Stimulated activated CD8-positive, alpha-beta memory T cell treated with anti-CD3 and anti-CD28 coated beads, Interleukin-15, amount 100 ng/mL, for 4 hours (primary cell): ENCODE data around the gene CCDC88A.
"Not testable (repeated sequence)": the region's sequence is repeated elsewhere in the genome, so short reads cannot be mapped to it uniquely, and the experiment has no call there.

Experiments used
- DNase-seq, 2 donors: peaks; one replicate each; pipeline ENCODE4 v3.0.0-alpha.2; 2020; ENCODE audit warnings: low read depth in 2 of 2

Gene CCDC88A

GRCh38 chr2:55302241-55302640 lies 117.4 kb downstream of the CCDC88A start:
- DNase-seq, result no peak

DNA sequence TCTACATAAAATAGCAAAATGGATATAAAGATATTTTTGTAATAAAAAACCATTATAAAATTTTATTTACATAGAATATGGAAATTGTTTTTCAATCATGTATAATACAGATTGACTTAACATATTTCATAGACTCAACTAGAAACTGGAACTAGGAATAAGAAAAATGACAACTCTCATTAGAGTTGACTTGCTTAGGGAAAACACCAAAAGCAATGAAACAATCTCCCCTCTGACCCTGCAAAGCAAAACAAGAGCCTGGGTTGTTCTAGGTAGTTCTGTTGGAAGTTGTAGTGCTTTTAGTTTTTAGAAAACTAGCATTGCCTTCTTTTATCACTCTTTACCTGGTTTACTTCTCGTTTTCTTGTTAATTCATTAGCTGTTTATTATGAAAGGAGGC lies 118.4 kb downstream of the CCDC88A start:
- DNase-seq, result no peak

DNA sequence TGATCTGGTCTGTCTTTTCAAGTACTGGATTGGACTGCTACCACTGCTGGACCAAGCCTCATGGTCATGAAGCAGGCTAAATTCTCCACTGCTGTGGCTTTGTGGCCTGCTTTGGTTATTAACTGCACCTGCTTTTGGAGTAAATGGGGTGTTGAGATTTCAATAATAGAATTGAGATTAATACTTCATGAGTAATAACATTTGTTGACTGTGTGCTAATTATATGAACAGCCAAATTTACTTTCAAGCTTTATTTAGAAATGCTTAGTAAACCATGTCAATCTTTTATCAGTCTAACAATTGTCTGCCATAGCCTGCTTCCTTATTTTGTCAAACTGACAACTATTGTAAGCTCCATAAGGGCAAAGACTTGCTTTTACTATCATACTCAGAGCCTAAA lies 123.3 kb downstream of the CCDC88A start:
- no peak for DNase-seq

DNA sequence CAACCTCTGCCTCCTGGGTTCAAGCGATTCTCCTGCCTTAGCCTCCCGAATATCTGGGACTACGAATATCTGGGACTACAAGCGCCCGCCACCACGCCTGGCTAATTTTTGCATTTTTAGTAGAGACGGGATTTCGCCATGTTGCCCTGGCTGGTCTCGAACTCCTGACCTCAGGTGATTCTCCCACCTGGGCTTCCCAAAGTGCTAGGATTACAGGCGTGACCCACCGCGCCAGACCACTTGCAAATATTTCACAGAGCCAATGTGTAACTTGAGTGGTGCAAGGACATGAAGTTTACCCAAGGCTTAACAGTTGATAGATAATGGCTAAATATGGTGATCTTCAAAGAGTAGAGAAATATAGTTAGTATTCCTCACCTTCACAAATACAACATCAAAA lies 136.6 kb downstream of the CCDC88A start:
- DNase-seq, result no peak

GRCh38 chr2:55282110-55282917 lies 137.3 kb downstream of the CCDC88A start:
- peak; percentile 68 to 70 for DNase-seq

GRCh38 chr2:55280851-55281546 lies 138.7 kb downstream of the CCDC88A start:
- not testable (repeated sequence) for DNase-seq

DNA sequence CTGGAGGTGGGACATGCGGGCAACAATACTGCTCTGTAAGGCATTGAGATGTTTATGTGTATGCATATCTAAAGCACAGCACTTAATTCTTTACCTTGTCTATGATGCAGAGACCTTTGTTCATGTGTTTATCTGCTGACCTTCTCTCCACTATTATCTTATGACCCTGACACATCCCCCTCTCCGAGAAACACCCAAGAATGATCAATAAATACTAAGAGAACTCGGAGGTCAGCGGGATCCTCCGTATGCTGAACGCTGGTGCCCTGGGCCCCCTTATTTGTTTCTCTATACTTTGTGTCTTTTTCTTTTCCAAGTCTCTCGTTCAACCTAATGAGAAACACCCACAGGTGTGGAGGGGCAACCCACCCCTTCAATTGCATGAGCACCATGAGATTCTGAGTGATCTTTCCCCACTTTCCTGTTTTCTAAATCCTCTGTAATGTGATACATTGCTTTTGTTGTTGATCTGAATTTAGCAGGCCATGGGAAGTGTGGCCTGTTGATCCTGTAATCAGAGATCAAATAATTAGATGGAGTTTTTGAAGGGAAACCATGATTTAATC lies 139.7 kb downstream of the CCDC88A start:
- not testable (repeated sequence) for DNase-seq

DNA sequence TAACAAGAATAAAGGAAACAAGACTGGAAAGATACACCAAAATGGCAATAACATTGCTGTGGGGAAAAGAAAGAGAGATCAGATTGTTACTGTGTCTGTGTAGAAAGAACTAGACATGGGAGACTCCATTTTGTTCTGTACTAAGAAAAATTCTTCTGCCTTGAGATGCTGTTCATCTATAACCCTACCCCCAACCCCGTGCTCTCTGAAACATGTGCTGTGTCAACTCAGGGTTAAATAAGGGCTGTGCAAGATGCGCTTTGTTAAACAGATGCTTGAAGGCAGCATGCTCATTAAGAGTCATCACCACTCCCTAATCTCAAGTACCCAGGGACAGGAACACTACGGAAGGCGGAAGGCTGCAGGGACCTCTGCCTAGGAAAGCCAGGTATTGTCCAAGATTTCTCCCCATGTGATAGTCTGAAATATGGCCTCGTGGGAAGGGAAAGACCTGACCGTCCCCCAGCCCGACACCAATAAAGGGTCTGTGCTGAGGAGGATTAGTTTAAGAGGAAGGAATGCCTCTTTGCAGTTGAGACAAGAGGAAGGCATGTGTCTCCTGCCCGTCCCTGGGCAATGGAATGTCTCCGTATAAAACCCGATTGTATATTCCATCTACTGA lies 140.3 kb downstream of the CCDC88A start:
- DNase-seq, result not testable (repeated sequence)

DNA sequence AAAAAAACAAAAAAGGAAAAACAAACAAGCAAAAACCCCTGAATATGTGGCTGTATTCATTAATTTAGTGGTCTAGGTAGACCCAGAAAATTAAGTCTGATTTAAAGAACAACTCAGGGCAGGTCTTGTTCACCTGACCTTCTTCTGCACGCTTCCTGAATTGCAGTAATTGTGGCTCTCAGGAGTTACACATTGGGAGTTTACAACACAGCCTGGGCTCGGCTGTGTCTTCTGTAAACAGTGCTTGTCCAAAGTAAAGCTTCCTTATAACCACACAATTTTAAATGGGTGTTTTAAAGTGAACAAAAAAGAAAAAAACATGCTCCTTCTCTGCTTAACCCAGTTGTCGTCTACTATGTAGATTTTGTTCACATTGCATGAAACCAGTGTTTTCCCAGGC lies 142.3 kb downstream of the CCDC88A start:
- no peak for DNase-seq

DNA sequence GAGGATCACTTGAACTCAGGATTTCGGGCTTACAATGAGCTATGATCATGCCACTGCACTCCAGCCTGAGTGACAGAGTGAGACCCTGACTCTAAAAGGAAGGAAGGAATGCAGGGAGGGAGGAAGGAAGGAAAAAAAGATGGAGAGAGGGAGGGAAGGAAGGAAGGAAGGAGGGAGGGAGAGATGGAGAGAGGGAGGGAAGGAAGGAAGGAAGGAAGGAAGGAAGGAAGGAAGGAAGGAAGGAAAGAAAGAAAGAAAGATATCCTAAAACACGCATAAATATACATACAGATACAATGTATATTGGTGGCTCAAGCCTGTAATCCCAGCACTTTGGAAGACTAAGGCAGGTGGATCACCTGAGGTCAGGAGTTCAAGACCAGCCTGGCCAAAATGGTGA lies 145.3 kb downstream of the CCDC88A start:
- DNase-seq, result not testable (repeated sequence)

DNA sequence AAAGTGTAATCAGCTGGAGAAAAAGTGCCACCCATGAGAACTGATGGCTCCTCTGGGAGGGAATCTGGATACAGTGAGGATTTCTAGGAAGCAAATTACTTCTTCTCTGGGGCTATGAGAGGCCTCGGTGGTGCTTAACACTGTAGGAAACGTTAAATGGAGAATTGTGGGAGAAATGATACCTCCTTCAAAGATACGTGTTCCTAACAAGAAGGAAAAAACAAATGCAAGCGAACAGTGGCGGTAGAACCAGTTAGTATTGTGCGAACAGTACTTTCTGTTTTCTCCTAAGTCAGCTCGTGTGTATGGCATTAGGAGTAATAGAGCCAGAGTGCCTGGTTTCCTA lies 150.0 kb downstream of the CCDC88A start:
- DNase-seq, result no peak

DNA sequence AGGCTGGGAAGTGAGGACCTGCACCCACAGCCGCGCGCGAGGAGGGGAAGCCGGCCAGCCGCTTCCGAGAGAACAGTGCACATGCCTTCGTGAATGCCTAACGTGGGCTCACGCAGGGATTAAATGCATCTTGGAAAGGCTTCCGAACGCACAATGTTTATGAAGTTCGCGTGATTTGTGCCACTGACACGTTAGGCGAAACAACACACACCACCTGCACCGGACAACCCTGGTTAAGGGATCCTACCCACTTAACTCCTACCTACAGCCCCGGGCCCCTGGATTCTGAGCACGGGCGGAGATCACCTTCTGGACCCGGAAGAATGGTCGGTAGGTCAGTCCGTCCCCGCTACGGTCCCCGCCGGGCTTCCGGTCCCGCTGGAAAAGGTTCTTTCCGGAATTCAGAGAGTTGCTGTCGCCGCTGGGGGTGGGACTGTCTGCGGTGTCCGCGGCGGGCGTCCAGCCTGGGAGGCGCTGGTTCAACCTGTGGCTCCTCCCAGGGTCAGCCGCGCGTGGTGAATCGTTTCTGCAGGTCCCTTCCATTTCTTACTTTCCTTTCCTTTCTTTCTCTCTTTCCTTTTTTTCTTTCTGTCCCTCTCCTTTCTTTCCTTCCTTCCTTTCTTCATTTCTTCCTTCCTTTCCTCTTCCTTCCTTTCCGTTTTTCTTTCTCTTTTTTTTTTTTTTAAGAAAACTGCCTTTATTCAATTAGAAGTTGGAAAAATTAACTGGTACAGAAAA lies 150.6 kb downstream of the CCDC88A start, which contains the start of gene MTIF2:
Gene MTIF2, minus strand, starts transcription at position 325 of the 738 bp plus-strand sequence. CDS start 5,373 bp downstream, outside the sequence.
- DNase-seq, result peak; percentile 73 to 76

- DNase-seq, result no peak
Measured at GRCh38 chr2:55268288-55268906, 151.3 kb downstream of the CCDC88A start.

- not testable (repeated sequence) for DNase-seq
Measured at GRCh38 chr2:55259586-55259985, 160.1 kb downstream of the CCDC88A start.

GRCh38 chr2:55252832-55253231 lies 166.8 kb downstream of the CCDC88A start:
- DNase-seq, result no peak

- no peak for DNase-seq
Measured at GRCh38 chr2:55247025-55247424, 172.6 kb downstream of the CCDC88A start.

- DNase-seq, result no peak
Measured at GRCh38 chr2:55245411-55245810, 174.2 kb downstream of the CCDC88A start.

DNA sequence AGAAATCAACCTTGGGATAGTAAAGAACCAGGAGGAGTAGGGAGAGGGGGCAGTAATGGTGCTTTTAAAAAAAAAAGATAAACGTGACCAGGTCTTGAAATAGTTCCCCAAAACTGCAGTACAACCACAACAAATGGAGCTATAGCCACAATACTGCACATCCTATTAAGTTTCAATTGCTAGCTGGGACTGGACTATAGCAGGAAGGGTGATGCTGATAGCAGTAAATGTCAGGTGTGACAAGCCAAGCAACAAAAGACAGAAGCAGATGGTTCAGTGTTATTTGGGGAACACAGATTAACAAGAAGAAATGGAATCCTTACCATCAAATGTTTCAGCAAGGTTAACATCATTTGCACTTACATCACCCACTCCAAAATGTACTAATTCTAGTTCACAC lies 177.0 kb downstream of the CCDC88A start:
- DNase-seq, result no peak

DNA sequence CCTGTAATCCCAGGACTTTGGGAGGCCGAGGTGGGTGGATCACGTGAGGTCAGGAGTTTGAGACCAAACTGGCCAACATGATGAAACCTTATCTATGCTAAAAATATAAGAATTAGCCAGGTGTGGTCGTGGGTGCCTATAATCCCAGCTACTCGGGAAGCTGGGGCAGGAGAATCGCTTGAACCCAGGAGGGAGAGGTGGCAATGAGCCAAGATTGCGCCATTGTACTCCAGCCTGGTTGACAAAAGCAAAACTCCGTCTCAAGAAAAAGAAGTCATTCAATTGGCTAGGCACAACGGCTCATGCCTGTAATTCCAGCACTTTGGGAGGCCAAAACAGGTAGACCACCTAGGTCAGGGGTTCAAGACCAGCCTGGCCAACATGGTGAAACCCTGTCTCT lies 178.1 kb downstream of the CCDC88A start:
- DNase-seq, result not testable (repeated sequence)

GRCh38 chr2:55239656-55240222 lies 179.9 kb downstream of the CCDC88A start:
- no peak for DNase-seq
